ENCODE results near the gene NAALAD2.
"Not testable (repeated sequence)": the region's sequence is repeated elsewhere in the genome, so short reads cannot be mapped to it uniquely, and the experiment has no call there.

Gene NAALAD2

GRCh38 chr11:90192869-90193582 lies 58.6 kb downstream of the NAALAD2 start:
- no peak for DNase-seq (ENCODE audit: low read depth in 3 of 3)

- DNase-seq (ENCODE audit: low read depth in 3 of 3), result no peak
Observed at GRCh38 chr11:90197377-90197776, 62.9 kb downstream of the NAALAD2 start.

- no peak for DNase-seq (ENCODE audit: low read depth in 3 of 3)
Observed at GRCh38 chr11:90202342-90202741, 67.9 kb downstream of the NAALAD2 start.

GRCh38 chr11:90204407-90204806 lies 69.9 kb downstream of the NAALAD2 start:
- DNase-seq (ENCODE audit: low read depth in 3 of 3), result no peak

GRCh38 chr11:90204832-90205646 lies 70.6 kb downstream of the NAALAD2 start:
- no peak for DNase-seq (ENCODE audit: low read depth in 3 of 3)

- DNase-seq (ENCODE audit: low read depth in 3 of 3), result not testable (repeated sequence)
Observed at GRCh38 chr11:90207992-90208391, 73.5 kb downstream of the NAALAD2 start.

GRCh38 chr11:90208857-90209256 lies 74.4 kb downstream of the NAALAD2 start:
- no peak for DNase-seq (ENCODE audit: low read depth in 3 of 3)

GRCh38 chr11:90213322-90213721 lies 78.9 kb downstream of the NAALAD2 start:
- no peak for DNase-seq (ENCODE audit: low read depth in 3 of 3)

- no peak for DNase-seq (ENCODE audit: low read depth in 3 of 3)
Observed at GRCh38 chr11:90216611-90217010, 82.1 kb downstream of the NAALAD2 start.

GRCh38 chr11:90218606-90219005 lies 84.1 kb downstream of the NAALAD2 start:
- DNase-seq (ENCODE audit: low read depth in 3 of 3), result no peak

- no peak for DNase-seq (ENCODE audit: low read depth in 3 of 3)
Observed at GRCh38 chr11:90219438-90219837, 85.0 kb downstream of the NAALAD2 start.

GRCh38 chr11:90220391-90220790 lies 85.9 kb downstream of the NAALAD2 start:
- no peak for DNase-seq (ENCODE audit: low read depth in 3 of 3)

- no peak for DNase-seq (ENCODE audit: low read depth in 3 of 3)
Observed at GRCh38 chr11:90221803-90222458, 87.5 kb downstream of the NAALAD2 start.

- peak; percentile 87 to 89 (median 87) for DNase-seq (ENCODE audit: low read depth in 3 of 3)
Observed at GRCh38 chr11:90222459-90223247, 88.2 kb downstream of the NAALAD2 start, which contains the start of gene CHORDC1. CHORDC1 (minus strand) TSS chr11:90223049; CDS start chr11:90222954, 95 bp downstream.

- DNase-seq (ENCODE audit: low read depth in 3 of 3), result no peak
Observed at GRCh38 chr11:90223248-90223585, 88.8 kb downstream of the NAALAD2 start.

- no peak for DNase-seq (ENCODE audit: low read depth in 3 of 3)
Observed at GRCh38 chr11:90228056-90228455, 93.6 kb downstream of the NAALAD2 start.

- no peak for DNase-seq (ENCODE audit: low read depth in 3 of 3)
Observed at GRCh38 chr11:90229791-90230190, 95.3 kb downstream of the NAALAD2 start.

- no peak for DNase-seq (ENCODE audit: low read depth in 3 of 3)
Observed at GRCh38 chr11:90234977-90235376, 100.5 kb downstream of the NAALAD2 start.

- DNase-seq (ENCODE audit: low read depth in 3 of 3), result no peak
Observed at GRCh38 chr11:90235526-90235925, 101.1 kb downstream of the NAALAD2 start.

- no peak for DNase-seq (ENCODE audit: low read depth in 3 of 3)
Observed at GRCh38 chr11:90237004-90237403, 102.5 kb downstream of the NAALAD2 start.

- DNase-seq (ENCODE audit: low read depth in 3 of 3), result peak in 2 of 3 donors; percentile 42
Observed at GRCh38 chr11:90239967-90240636, 105.6 kb downstream of the NAALAD2 start.
